ENCODE data around the gene DNAJC17. TPM values are rescaled to one million over a fixed set of nuclear protein-coding genes. Genes with fewer than 3 reads are reported as not detected.

Gene DNAJC17
- polyA plus RNA-seq, 1 donor from 2014 or later: 79.6 TPM

- Histone ChIP-seq H3K27me3 (ENCODE audit: insufficient read depth, low read depth, low read length) (no peaks in the 10 kb centered on the region), H3K4me2 (ENCODE audit: low read length) (no peak overlapping the region), H3K79me2 (replicated peaks; ENCODE audit: insufficient read depth, low read length) (no peaks in the 10 kb centered on the region), H4K20me1 (ENCODE audit: insufficient read depth) (no peaks in the 10 kb centered on the region), H3K27ac (ENCODE audit: low read length) (no peak overlapping the region), H3K4me3 (ENCODE audit: low read length) (no peak overlapping the region), H2AFZ (ENCODE audit: low read depth, low read length) (no peak overlapping the region), H3K36me3 (ENCODE audit: insufficient read depth, low read length) (no peaks in the 10 kb centered on the region), H3K9me3 (ENCODE audit: low read length) (no peaks in the 10 kb centered on the region), H3K9ac (ENCODE audit: low read length) (no peak overlapping the region), H3F3A (ENCODE audit: insufficient read depth, low read length, poor library complexity, severe bottlenecking) (no peaks in the 10 kb centered on the region), H3K9me2 (ENCODE audit: insufficient read depth, low read length) (no peaks in the 10 kb centered on the region)
- TF ChIP-seq POLR2AphosphoS5 (IDR thresholded peaks at IDR 0.05): no peak
- no peak for TF ChIP-seq RAD21 (conservative IDR thresholded peaks at IDR 0.05)
- no peak for TF ChIP-seq REST (IDR thresholded peaks at IDR 0.05; ENCODE audit: borderline replicate concordance)
- no peak for TF ChIP-seq TAF1 (IDR thresholded peaks at IDR 0.05; ENCODE audit: low read depth)
- TF ChIP-seq SMC3 (conservative IDR thresholded peaks at IDR 0.05; ENCODE audit: poor library complexity): no peak
- no peak for TF ChIP-seq EZH2 (IDR thresholded peaks at IDR 0.05; ENCODE audit: borderline replicate concordance, insufficient read depth, low read length, poor library complexity, severe bottlenecking)
- TF ChIP-seq MXI1 (conservative IDR thresholded peaks at IDR 0.05; ENCODE audit: poor library complexity, severe bottlenecking): no peak
- TF ChIP-seq EP300 (conservative IDR thresholded peaks at IDR 0.05; ENCODE audit: poor library complexity, severe bottlenecking): no peak
- TF ChIP-seq CTCF (IDR thresholded peaks at IDR 0.05; ENCODE audit: poor library complexity, severe bottlenecking): no peak
Observed at GRCh38 chr15:40776537-40777141, 30.6 kb downstream of the DNAJC17 start.

- Histone ChIP-seq H3K27ac (ENCODE audit: low read length) (no peak overlapping the region), H4K20me1 (ENCODE audit: insufficient read depth) (no peaks in the 10 kb centered on the region), H3K36me3 (ENCODE audit: insufficient read depth, low read length) (no peaks in the 10 kb centered on the region), H3F3A (ENCODE audit: insufficient read depth, low read length, poor library complexity, severe bottlenecking) (no peaks in the 10 kb centered on the region), H2AFZ (ENCODE audit: low read depth, low read length) (no peak overlapping the region), H3K4me2 (ENCODE audit: low read length) (no peak overlapping the region), H3K27me3 (ENCODE audit: insufficient read depth, low read depth, low read length) (no peaks in the 10 kb centered on the region), H3K9me3 (ENCODE audit: low read length) (no peaks in the 10 kb centered on the region), H3K79me2 (replicated peaks; ENCODE audit: insufficient read depth, low read length) (no peaks in the 10 kb centered on the region), H3K9ac (ENCODE audit: low read length) (no peak overlapping the region), H3K9me2 (ENCODE audit: insufficient read depth, low read length) (no peaks in the 10 kb centered on the region), H3K4me3 (ENCODE audit: low read length) (no peak overlapping the region)
- TF ChIP-seq CTCF (IDR thresholded peaks at IDR 0.05; ENCODE audit: poor library complexity, severe bottlenecking) (no peak), SMC3 (conservative IDR thresholded peaks at IDR 0.05; ENCODE audit: poor library complexity) (no peak), RAD21 (conservative IDR thresholded peaks at IDR 0.05) (no peak), POLR2AphosphoS5 (IDR thresholded peaks at IDR 0.05) (no peak), TAF1 (IDR thresholded peaks at IDR 0.05; ENCODE audit: low read depth) (no peak), EP300 (conservative IDR thresholded peaks at IDR 0.05; ENCODE audit: poor library complexity, severe bottlenecking) (no peak), MXI1 (conservative IDR thresholded peaks at IDR 0.05; ENCODE audit: poor library complexity, severe bottlenecking) (no peak), EZH2 (IDR thresholded peaks at IDR 0.05; ENCODE audit: borderline replicate concordance, insufficient read depth, low read length, poor library complexity, severe bottlenecking) (no peak), REST (IDR thresholded peaks at IDR 0.05; ENCODE audit: borderline replicate concordance) (no peak)
Observed at GRCh38 chr15:40775740-40776536, 31.3 kb downstream of the DNAJC17 start.

Data from neural cell (in vitro differentiated cells).